ENCODE results near the gene FBXL13. TPM values are rescaled to one million over a fixed set of nuclear protein-coding genes. Genes with fewer than 3 reads are reported as not detected.
"Not testable (repeated sequence)": the region's sequence is repeated elsewhere in the genome, so short reads cannot be mapped to it uniquely, and the experiment has no call there.

FBXL13 gene
- total RNA-seq, 1 donor from 2014 or later = 0.39 TPM

GRCh38 chr7:102769657-102770192 is 304.9 kb downstream of the FBXL13 start:
- not testable (repeated sequence) for DNase-seq (ENCODE audit: low read depth in 2 of 2)

GRCh38 chr7:102763295-102763905 is 311.2 kb downstream of the FBXL13 start:
- not testable (repeated sequence) for DNase-seq (ENCODE audit: low read depth in 2 of 2)

Other genes with a start within 250 kb of the FBXL13 start
- gene LRRC17, start 161.8 kb downstream of the FBXL13 start, total RNA-seq = 0.77 and 0.89 TPM in 2 replicates
- 30.6 TPM in 2 replicates for gene ARMC10, start 344 bp upstream of the FBXL13 start, total RNA-seq
- gene NAPEPLD, start 74.3 kb upstream of the FBXL13 start, total RNA-seq = 2.8 and 3.4 TPM in 2 replicates
- gene PMPCB, start 222.6 kb upstream of the FBXL13 start, total RNA-seq = 35.7 and 41.2 TPM in 2 replicates

Data from dermis microvascular lymphatic vessel endothelial cell (primary cell).